Measurements from ENCODE around the gene PRPF38B.
"Not testable (repeated sequence)": the region's sequence is repeated elsewhere in the genome, so short reads cannot be mapped to it uniquely, and the experiment has no call there.

Gene PRPF38B

GRCh38 chr1:108661030-108661609 is 31.0 kb upstream of the PRPF38B start, which contains the start of gene HENMT1:
Gene HENMT1 (minus strand): TSS chr1:108661093. CDS start chr1:108659884, 1,209 bp downstream.
- Histone ChIP-seq H3K9me3 (ENCODE audit: control insufficient read depth, insufficient read depth, low read length) (no peaks in the 10 kb centered on the region), H3K27me3 (ENCODE audit: control insufficient read depth, insufficient read depth, low read length) (no peaks in the 10 kb centered on the region; the same call in 1 of the 2 replicates), H3K36me3 (ENCODE audit: control insufficient read depth, insufficient read depth, low read length) (no peaks in the 10 kb centered on the region), H3K4me1 (ENCODE audit: control insufficient read depth, insufficient read depth, low read length) (peaks cover 1% of the 10 kb centered on the region; the same call in 1 of the 2 replicates), H3K4me3 (ENCODE audit: low read length) (peak within 1 kb of the TSS; percentile 49), H3K27ac (ENCODE audit: low read length) (no peak within 1 kb of the TSS)
- WGBS (ENCODE audit: insufficient coverage, insufficient read length): no CpG with 5 or more reads among the region's 81 CpGs
- peak; percentile 29 for DNase-seq (ENCODE audit: low read depth, low spot score)

GRCh38 chr1:108663074-108663473 is 29.0 kb upstream of the PRPF38B start:
- no peaks in the 10 kb centered on the region for H3K36me3 ChIP-seq (ENCODE audit: control insufficient read depth, insufficient read depth, low read length)
- no CpG with 5 or more reads among the region's 2 CpGs for WGBS (ENCODE audit: insufficient coverage, insufficient read length)
- H3K9me3 ChIP-seq (ENCODE audit: control insufficient read depth, insufficient read depth, low read length): no peaks in the 10 kb centered on the region
- DNase-seq (ENCODE audit: low read depth, low spot score): no peak
- H3K27ac ChIP-seq (ENCODE audit: low read length): no peak overlapping the region
- no peak overlapping the region for H3K4me3 ChIP-seq (ENCODE audit: low read length)
- peaks cover 1% of the 10 kb centered on the region; the same call in 1 of the 2 replicates for H3K4me1 ChIP-seq (ENCODE audit: control insufficient read depth, insufficient read depth, low read length)
- no peaks in the 10 kb centered on the region; the same call in 1 of the 2 replicates for H3K27me3 ChIP-seq (ENCODE audit: control insufficient read depth, insufficient read depth, low read length)

DNA sequence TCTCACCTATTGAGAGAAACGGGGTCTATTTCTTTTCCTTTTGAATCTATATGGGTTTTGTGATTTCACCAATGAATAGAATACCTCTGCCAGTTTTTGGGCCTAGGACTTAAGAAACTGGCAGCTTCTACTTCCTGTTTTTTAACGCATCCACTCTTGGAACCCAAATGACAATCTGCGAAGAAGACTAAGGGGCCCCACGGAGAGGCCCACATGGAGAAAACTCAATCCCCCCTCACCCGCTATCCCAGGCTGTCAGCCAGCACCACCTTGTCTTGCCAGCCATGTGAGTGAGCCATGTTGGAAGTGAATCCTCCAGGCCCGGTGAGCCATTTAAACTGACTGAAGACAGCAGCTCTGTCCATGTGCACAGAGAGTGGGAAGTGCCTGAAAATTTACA is 27.6 kb upstream of the PRPF38B start:
- no peak overlapping the region for H3K4me3 ChIP-seq (ENCODE audit: low read length)
- no peaks in the 10 kb centered on the region for H3K36me3 ChIP-seq (ENCODE audit: control insufficient read depth, insufficient read depth, low read length)
- WGBS (ENCODE audit: insufficient coverage, insufficient read length): no CpG with 5 or more reads among the region's 6 CpGs

GRCh38 chr1:108665067-108665466 is 27.0 kb upstream of the PRPF38B start:
- Histone ChIP-seq H3K4me3 (ENCODE audit: low read length) (no peak overlapping the region), H3K9me3 (ENCODE audit: control insufficient read depth, insufficient read depth, low read length) (no peaks in the 10 kb centered on the region), H3K27ac (ENCODE audit: low read length) (no peak overlapping the region), H3K4me1 (ENCODE audit: control insufficient read depth, insufficient read depth, low read length) (peaks cover 1% of the 10 kb centered on the region; the same call in 1 of the 2 replicates), H3K36me3 (ENCODE audit: control insufficient read depth, insufficient read depth, low read length) (no peaks in the 10 kb centered on the region), H3K27me3 (ENCODE audit: control insufficient read depth, insufficient read depth, low read length) (no peaks in the 10 kb centered on the region; the same call in 1 of the 2 replicates)
- no CpG with 5 or more reads among the region's 2 CpGs for WGBS (ENCODE audit: insufficient coverage, insufficient read length)
- no peak for DNase-seq (ENCODE audit: low read depth, low spot score)

More for the DNA sequence above, 27.6 kb upstream of the PRPF38B start:
- no peak for DNase-seq (ENCODE audit: low read depth, low spot score)
- Histone ChIP-seq H3K27ac (ENCODE audit: low read length) (no peak overlapping the region), H3K27me3 (ENCODE audit: control insufficient read depth, insufficient read depth, low read length) (no peaks in the 10 kb centered on the region; the same call in 1 of the 2 replicates), H3K4me1 (ENCODE audit: control insufficient read depth, insufficient read depth, low read length) (peaks cover 1% of the 10 kb centered on the region; the same call in 1 of the 2 replicates), H3K9me3 (ENCODE audit: control insufficient read depth, insufficient read depth, low read length) (no peaks in the 10 kb centered on the region)

DNA sequence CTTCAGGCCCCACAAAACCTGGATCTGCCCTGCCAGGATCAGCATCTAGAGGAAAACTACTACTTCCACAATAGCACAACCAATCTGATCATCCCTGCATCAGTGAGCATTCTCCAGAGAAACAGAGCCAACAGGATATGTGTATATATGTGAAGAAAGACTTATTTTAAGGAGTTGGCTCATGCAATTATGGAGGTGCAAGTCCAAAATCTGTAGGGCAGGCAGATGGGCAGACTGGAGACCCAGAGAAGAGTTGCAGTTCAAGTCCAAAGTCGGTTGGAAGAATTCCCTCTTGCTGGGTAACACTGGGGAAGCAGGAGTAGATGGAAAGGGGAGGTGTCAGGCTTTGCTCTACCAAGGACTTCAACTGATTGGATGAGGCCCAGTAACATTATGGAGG is 26.3 kb upstream of the PRPF38B start:
- WGBS (ENCODE audit: insufficient coverage, insufficient read length): no CpG with 5 or more reads among the region's 1 CpG
- Histone ChIP-seq H3K36me3 (ENCODE audit: control insufficient read depth, insufficient read depth, low read length) (no peaks in the 10 kb centered on the region), H3K9me3 (ENCODE audit: control insufficient read depth, insufficient read depth, low read length) (no peaks in the 10 kb centered on the region), H3K4me1 (ENCODE audit: control insufficient read depth, insufficient read depth, low read length) (peaks cover 1% of the 10 kb centered on the region; the same call in 1 of the 2 replicates), H3K27ac (ENCODE audit: low read length) (no peak overlapping the region), H3K27me3 (ENCODE audit: control insufficient read depth, insufficient read depth, low read length) (no peaks in the 10 kb centered on the region; the same call in 1 of the 2 replicates), H3K4me3 (ENCODE audit: low read length) (no peak overlapping the region)
- DNase-seq (ENCODE audit: low read depth, low spot score): no peak

DNA sequence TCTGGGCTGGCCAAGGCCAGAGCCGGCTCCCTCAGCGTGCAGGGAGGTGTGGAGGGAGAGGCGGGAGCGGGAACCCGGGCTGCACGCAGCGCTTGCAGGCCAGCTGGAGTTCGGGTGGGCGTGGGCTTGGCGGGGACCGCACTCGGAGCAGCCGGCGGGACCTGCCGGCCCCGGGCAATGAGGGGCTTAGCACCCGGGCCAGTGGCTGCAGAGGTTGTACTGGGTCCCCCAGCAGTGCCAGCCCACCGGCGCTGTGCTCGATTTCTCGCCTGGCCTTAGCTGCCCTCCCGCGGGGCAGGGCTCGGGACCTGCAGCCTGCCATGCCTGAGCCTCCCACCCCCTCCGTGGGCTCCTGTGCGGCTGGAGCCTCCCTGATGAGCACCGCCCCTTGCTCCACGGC is 24.7 kb upstream of the PRPF38B start:
- H3K9me3 ChIP-seq (ENCODE audit: control insufficient read depth, insufficient read depth, low read length); H3K4me3 ChIP-seq (ENCODE audit: low read length); H3K36me3 ChIP-seq (ENCODE audit: control insufficient read depth, insufficient read depth, low read length); H3K4me1 ChIP-seq (ENCODE audit: control insufficient read depth, insufficient read depth, low read length); H3K27me3 ChIP-seq (ENCODE audit: control insufficient read depth, insufficient read depth, low read length); DNase-seq (ENCODE audit: low read depth, low spot score); H3K27ac ChIP-seq (ENCODE audit: low read length): not testable (repeated sequence)
- no CpG with 5 or more reads among the region's 28 CpGs for WGBS (ENCODE audit: insufficient coverage, insufficient read length)

- no peak for DNase-seq (ENCODE audit: low read depth, low spot score)
- H3K27me3 ChIP-seq (ENCODE audit: control insufficient read depth, insufficient read depth, low read length): no peaks in the 10 kb centered on the region
- no peaks in the 10 kb centered on the region for H3K4me1 ChIP-seq (ENCODE audit: control insufficient read depth, insufficient read depth, low read length)
- H3K4me3 ChIP-seq (ENCODE audit: low read length): no peak overlapping the region
- H3K27ac ChIP-seq (ENCODE audit: low read length): no peak overlapping the region
- H3K36me3 ChIP-seq (ENCODE audit: control insufficient read depth, insufficient read depth, low read length): no peaks in the 10 kb centered on the region
- H3K9me3 ChIP-seq (ENCODE audit: control insufficient read depth, insufficient read depth, low read length): no peaks in the 10 kb centered on the region
These were observed 23.3 kb upstream of the PRPF38B start for GRCh38 chr1:108668777-108669176.

DNA sequence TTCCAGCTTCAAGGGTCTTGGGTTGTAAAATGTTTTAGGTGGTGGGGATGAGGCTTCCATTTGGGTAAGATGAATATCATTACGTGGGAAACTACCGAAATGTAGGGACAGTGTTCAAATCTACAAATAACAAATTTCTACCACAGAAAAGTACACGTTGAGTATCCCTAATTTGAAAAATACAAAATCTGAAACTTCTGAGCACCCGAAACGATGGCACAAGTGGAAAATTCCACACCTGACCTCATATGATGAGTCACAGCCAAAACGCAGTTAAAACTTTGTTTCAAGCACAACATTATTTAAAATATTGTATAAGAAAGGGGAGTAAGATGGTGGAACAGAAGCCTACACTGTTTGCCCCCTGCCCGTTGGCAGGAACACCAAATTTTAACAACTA is 22.4 kb upstream of the PRPF38B start:
- no peaks in the 10 kb centered on the region for H3K27me3 ChIP-seq (ENCODE audit: control insufficient read depth, insufficient read depth, low read length)
- H3K4me1 ChIP-seq (ENCODE audit: control insufficient read depth, insufficient read depth, low read length): no peaks in the 10 kb centered on the region
- no peaks in the 10 kb centered on the region for H3K36me3 ChIP-seq (ENCODE audit: control insufficient read depth, insufficient read depth, low read length)
- no peak overlapping the region for H3K27ac ChIP-seq (ENCODE audit: low read length)
- no peaks in the 10 kb centered on the region for H3K9me3 ChIP-seq (ENCODE audit: control insufficient read depth, insufficient read depth, low read length)
- no peak for DNase-seq (ENCODE audit: low read depth, low spot score)
- no peak overlapping the region for H3K4me3 ChIP-seq (ENCODE audit: low read length)
- WGBS (ENCODE audit: insufficient coverage, insufficient read length): no CpG with 5 or more reads among the region's 7 CpGs

DNA sequence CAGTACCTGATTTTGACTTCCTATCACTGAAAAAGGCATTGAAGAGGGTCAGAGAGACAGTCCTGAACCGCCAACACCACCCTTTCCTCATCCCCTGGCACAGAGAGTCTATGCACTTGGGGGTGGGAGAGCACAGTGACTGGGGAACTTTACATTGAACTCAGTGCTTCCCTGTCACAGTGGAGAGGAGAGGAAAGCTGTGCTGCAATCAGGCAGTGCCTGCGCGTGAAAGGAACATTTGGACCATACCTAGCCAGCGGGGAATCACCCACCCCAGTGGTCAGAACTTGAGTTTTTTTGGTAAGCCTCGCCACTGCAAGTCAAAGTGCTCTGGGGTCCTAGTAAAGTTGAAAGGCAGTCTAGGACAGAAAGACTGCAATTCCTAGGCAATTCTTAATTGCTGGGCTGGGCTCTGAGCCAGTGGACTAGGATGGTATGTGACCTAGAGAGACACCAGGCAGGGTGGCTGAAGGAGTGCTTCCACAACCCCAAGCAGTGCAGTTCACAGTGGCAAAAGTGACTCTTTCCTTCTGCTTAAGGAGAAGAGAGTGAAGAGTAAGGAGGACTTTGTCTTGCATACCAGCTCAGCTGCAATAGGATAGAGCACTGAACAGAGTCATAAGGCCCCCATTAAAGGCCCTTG is 21.9 kb upstream of the PRPF38B start:
- Histone ChIP-seq H3K9me3 (ENCODE audit: control insufficient read depth, insufficient read depth, low read length) (no peaks in the 10 kb centered on the region), H3K27ac (ENCODE audit: low read length) (no peak overlapping the region), H3K27me3 (ENCODE audit: control insufficient read depth, insufficient read depth, low read length) (no peaks in the 10 kb centered on the region), H3K4me1 (ENCODE audit: control insufficient read depth, insufficient read depth, low read length) (no peaks in the 10 kb centered on the region), H3K4me3 (ENCODE audit: low read length) (no peak overlapping the region), H3K36me3 (ENCODE audit: control insufficient read depth, insufficient read depth, low read length) (no peaks in the 10 kb centered on the region)
- no peak for DNase-seq (ENCODE audit: low read depth, low spot score)
- no CpG with 5 or more reads among the region's 5 CpGs for WGBS (ENCODE audit: insufficient coverage, insufficient read length)

DNA sequence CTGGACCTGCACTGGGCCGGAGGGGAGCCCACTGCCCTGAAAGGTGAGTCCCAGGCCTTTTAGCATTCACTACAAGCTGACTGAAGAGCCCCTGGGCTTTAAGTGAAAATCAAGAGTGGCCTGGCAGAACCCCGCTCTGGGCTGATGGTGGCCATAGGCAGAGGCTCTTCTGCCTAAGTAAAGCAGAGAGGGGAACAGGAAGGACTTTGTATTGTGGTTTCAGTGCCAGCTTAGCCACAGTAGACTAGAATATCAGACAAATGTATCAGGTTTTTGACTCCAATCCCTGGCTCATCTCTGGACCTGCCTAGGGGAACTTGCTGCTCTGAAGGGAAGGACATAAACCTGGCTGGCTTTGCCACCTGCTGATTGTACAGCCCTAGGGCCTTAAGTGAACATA is 21.0 kb upstream of the PRPF38B start:
- Histone ChIP-seq H3K9me3 (ENCODE audit: control insufficient read depth, insufficient read depth, low read length) (no peaks in the 10 kb centered on the region), H3K36me3 (ENCODE audit: control insufficient read depth, insufficient read depth, low read length) (no peaks in the 10 kb centered on the region), H3K27me3 (ENCODE audit: control insufficient read depth, insufficient read depth, low read length) (no peaks in the 10 kb centered on the region), H3K4me3 (ENCODE audit: low read length) (no peak overlapping the region), H3K27ac (ENCODE audit: low read length) (no peak overlapping the region), H3K4me1 (ENCODE audit: control insufficient read depth, insufficient read depth, low read length) (no peaks in the 10 kb centered on the region)
- DNase-seq (ENCODE audit: low read depth, low spot score): no peak
- no CpG with 5 or more reads among the region's 2 CpGs for WGBS (ENCODE audit: insufficient coverage, insufficient read length)

- no peaks in the 10 kb centered on the region for H3K27me3 ChIP-seq (ENCODE audit: control insufficient read depth, insufficient read depth, low read length)
- H3K9me3 ChIP-seq (ENCODE audit: control insufficient read depth, insufficient read depth, low read length): no peaks in the 10 kb centered on the region
- no peaks in the 10 kb centered on the region for H3K36me3 ChIP-seq (ENCODE audit: control insufficient read depth, insufficient read depth, low read length)
- no CpG with 5 or more reads among the region's 4 CpGs for WGBS (ENCODE audit: insufficient coverage, insufficient read length)
- no peak overlapping the region for H3K4me3 ChIP-seq (ENCODE audit: low read length)
- DNase-seq (ENCODE audit: low read depth, low spot score): no peak
- H3K27ac ChIP-seq (ENCODE audit: low read length): no peak overlapping the region
- H3K4me1 ChIP-seq (ENCODE audit: control insufficient read depth, insufficient read depth, low read length): no peaks in the 10 kb centered on the region
These were observed 13.4 kb upstream of the PRPF38B start for GRCh38 chr1:108678706-108679105.
